GM21576 (cell line): ENCODE measurements around the gene CHCHD6.

Experiments used
- ATAC-seq: cut with Tn5 transposase; IDR thresholded peaks from one replicate; pipeline ENCODE4 v1.9.1; 2021; ENCODE audit warnings: mild to moderate bottlenecking, moderate library complexity; ENCODE audit not compliant: unreplicated experiment

Gene CHCHD6

GRCh38 chr3:126955004-126955790 is 251.2 kb downstream of the CHCHD6 start:
- peak; percentile 73 for ATAC-seq

GRCh38 chr3:126956361-126956760 is 252.3 kb downstream of the CHCHD6 start:
- ATAC-seq: no peak

- ATAC-seq: no peak
These were observed 253.0 kb downstream of the CHCHD6 start for GRCh38 chr3:126956866-126957650.

DNA sequence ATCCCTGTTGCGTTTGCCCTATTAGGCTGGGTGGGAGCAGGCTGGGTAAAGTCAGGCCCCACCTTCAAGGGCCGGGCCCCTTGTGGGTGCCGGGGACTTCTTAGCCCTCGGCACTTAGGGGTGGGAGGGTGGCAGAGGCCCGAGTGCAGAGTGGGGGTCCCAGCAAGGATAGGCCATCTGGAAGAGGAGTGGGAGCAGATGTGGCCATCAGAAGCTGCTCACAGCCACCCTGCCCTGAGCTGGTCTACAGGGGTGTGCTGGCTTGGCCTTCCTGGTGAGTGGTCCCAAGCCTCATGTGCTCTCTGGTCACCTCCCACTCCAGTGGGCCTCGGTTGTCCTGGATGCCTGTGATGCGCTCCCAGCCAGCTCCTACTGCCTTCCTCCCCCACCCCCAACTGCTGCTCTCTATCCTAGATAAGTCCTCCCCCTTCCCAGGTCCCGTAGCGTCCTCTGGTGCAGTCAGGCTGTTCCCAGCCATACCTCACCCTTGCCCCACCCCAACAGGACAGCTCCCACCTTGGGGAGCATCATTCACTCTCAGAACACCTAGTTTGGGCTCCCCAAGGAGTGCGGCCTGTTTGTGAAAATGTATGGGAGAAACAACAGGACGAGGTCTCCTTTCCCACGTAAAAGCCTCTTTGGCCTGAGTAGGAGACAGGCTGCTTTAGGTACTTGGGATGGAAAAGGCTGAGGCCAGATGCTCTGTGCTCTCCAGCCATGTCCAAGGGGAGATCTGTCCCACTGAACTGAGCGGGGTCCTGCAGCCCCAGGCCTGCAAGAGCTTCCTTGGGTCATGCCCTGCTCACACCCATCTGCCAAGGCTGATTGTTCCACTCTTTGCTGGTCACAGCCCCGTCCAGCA is 254.0 kb downstream of the CHCHD6 start:
- ATAC-seq: no peak

DNA sequence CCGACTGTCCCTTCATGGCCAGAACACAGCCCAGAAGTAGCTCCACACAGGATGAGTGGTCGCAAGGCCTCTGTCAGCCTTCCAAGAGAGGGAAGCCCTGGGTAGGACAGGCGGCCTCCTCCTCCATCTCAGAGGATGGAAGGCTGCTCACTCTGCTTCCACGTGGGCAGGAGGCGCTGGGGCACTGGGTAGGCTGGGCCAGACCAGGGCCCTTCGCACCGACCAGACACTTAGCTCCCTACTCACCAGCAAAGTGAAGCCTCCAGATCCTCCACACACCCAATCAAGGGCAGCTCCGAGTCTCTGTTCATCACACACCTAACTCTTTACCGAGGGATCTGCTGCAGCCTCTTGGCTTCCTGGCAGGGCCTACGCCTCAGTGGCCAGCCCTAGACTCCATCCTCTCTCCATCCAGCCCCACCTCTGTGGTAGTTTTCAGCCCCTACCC is 254.6 kb downstream of the CHCHD6 start:
- no peak for ATAC-seq

DNA sequence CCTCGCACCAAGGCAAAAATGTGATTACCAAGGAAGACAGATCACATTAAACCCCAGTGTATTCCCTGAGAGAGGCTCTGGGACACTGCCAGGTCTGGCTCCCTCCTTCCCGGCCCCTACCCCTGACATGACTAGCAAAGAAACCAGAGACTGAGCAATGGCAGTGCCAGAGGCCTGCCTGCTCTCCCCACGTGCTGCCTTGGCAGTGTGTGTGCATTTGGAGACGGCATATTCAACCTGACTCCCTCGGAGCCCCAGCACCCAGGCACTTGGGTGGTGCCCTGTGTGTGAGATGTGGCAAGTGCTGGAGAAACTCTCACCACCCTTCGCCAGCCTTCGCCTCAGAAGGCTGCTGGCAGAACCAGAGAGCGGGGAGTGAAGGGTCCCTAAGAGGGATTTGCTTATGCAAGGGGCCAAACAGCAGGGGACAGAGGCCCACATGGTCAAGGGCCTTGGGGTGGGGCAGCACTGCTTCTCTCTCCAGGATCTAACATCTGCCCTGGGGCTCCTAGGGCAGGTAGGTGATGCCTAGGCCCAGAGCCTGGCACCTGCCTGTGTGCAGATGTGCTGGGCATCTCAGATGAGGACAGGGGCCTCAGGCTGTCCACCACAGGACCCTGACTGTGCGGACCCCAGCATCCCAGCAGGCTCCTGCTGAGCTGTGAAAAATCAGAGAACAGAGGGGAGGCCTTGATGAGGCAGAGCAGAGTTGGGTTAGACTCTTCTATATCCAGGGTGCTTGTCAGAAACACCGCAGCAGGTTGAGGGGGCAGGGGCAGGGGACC is 255.3 kb downstream of the CHCHD6 start:
- no peak for ATAC-seq

DNA sequence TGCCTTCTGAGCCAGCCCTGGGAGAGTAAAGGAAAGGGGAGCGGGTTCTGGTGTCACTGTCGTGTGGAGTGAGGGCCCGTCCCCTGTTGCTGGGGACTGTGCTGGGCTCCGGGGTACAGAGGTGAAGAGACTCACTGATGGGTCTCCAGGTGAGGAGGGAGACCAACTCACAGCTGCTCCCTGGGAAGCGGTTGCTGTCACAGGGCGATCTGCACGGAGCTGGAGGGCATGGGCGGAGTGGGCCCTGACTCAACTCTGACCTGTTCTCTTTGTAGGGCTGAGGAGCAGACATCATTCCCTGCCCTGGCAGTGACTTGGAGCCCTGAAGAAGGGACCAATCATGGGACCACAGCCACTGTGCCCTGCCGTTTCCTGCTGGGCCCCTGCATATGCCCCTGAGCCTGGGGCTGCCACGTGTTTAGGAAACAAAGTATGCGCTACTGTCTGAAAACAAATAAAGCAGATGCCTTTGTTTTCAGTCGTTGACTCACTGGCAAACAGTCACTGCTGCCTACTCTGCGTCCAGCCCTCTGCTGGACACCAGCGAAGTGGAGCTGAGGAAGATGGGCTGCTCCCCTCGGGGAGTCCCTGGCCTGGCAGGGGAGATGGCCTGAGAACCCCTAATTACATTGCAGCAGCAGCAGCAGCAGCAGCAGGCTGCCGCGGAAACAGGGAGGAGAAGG is 256.0 kb downstream of the CHCHD6 start:
- no peak for ATAC-seq

DNA sequence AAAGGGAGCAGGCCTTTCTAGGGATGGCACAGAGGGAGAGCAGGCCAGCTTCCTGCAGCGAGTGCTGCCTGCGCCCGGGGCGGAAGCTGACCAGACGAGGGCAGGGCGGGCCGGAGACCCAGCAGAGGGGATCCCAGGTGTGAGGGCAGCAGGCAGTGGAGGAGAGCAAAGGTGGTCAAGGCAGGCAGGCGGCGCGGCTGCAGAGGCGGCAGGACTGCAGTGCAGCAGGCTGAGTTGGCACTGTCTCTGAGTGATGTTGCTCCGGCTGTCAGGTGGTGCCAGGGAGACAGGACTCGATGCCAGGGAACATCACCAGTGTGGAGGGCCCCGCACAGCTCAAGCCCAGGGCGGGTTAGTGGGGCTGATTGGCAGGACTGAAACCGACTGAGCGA is 256.6 kb downstream of the CHCHD6 start:
- no peak for ATAC-seq

- ATAC-seq: no peak
These were observed 257.3 kb downstream of the CHCHD6 start for GRCh38 chr3:126961191-126961790.

- no peak for ATAC-seq
These were observed 257.9 kb downstream of the CHCHD6 start for GRCh38 chr3:126961791-126962461.

- no peak for ATAC-seq
These were observed 258.7 kb downstream of the CHCHD6 start for GRCh38 chr3:126962756-126963155.

GRCh38 chr3:126963261-126964190 is 259.5 kb downstream of the CHCHD6 start:
- no peak for ATAC-seq

GRCh38 chr3:126964261-126964660 is 260.2 kb downstream of the CHCHD6 start:
- no peak for ATAC-seq

DNA sequence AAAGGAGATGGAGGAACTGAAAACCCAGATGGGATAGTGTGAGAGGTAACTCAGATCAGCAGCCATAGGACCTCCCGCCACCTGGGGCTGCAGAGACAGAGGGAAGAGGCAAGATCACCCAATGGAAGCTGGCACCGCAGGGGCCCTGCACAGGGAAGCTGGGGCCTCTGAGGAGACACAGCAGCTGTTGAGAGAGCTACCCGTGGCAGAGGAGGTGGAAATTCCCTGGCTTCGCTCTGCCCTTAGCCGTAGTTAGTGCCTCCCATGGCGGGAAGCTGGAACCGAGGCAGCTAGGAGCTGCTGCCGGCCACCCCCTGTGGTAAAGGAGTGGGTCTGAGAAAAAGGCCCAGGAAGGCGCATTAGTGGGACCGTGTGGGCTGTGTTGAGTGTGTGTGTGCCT is 260.9 kb downstream of the CHCHD6 start:
- no peak for ATAC-seq

- no peak for ATAC-seq
These were observed 261.6 kb downstream of the CHCHD6 start for GRCh38 chr3:126965526-126966080.

GRCh38 chr3:126967386-126967785 is 263.3 kb downstream of the CHCHD6 start:
- no peak for ATAC-seq
